ENCODE data around the gene FHOD3. TPM values are rescaled to one million over a fixed set of nuclear protein-coding genes. Genes with fewer than 3 reads are reported as not detected.

The FHOD3 gene
- total and polyA plus RNA-seq, 2 experiments from 2014 or later = 2.7 to 8.7 TPM

- no peak overlapping the region for H3K4me3 ChIP-seq
- Mint-ChIP-seq H3K27ac (no peak overlapping the region), H3K4me1 (peaks cover 11% of the 10 kb centered on the region), H3K27me3 (ENCODE audit: insufficient read depth, low read depth, poor library complexity) (peaks cover 4% of the 10 kb centered on the region), H3K9me3 (no peaks in the 10 kb centered on the region), H3K4me3 (no peak overlapping the region), H3K36me3 (ENCODE audit: low read depth) (no peaks in the 10 kb centered on the region)
- H4K20me1 ChIP-seq (replicated peaks; ENCODE audit: insufficient read depth) = no peaks in the 10 kb centered on the region
- no peaks in the 10 kb centered on the region for H3K79me2 ChIP-seq (replicated peaks; ENCODE audit: insufficient read depth)
- no peaks in the 10 kb centered on the region for H3F3A ChIP-seq (replicated peaks; ENCODE audit: low read depth)
- DNase-seq (ENCODE audit: low spot score) = no peak
- H2AFZ ChIP-seq = no peak overlapping the region
- no peaks in the 10 kb centered on the region for H3K36me3 ChIP-seq (ENCODE audit: insufficient read depth)
- ATAC-seq = no peak
- no peak overlapping the region for H3K27ac ChIP-seq (ENCODE audit: low read depth)
- no peak for TF ChIP-seq ZNF331 (CRISPR knock-in tag; IDR thresholded peaks at IDR 0.05; ENCODE audit: low read depth)
- TF ChIP-seq STAT1 (IDR thresholded peaks at IDR 0.05; ENCODE audit: unreplicated experiment) = no peak
- no peak for TF ChIP-seq EZH2 (IDR thresholded peaks at IDR 0.05; ENCODE audit: low read depth, unreplicated experiment)
- TF ChIP-seq ZNF462 (CRISPR knock-in tag; IDR thresholded peaks at IDR 0.05) = no peak
- TF ChIP-seq REST (IDR thresholded peaks at IDR 0.05; ENCODE audit: unreplicated experiment) = no peak
- no peak for TF ChIP-seq NANOG (IDR thresholded peaks at IDR 0.05; ENCODE audit: borderline replicate concordance)
- TF ChIP-seq EZH2phosphoT487 (IDR thresholded peaks at IDR 0.05; ENCODE audit: unreplicated experiment) = no peak
- TF ChIP-seq JUNB (IDR thresholded peaks at IDR 0.05; ENCODE audit: unreplicated experiment) = no peak
- TF ChIP-seq CTCF (conservative IDR thresholded peaks at IDR 0.05; ENCODE audit: low read depth in 2 of 2) = no peak
- no peak for TF ChIP-seq POLR2AphosphoS5 (IDR thresholded peaks at IDR 0.05; ENCODE audit: low read depth)
- no peak for TF ChIP-seq ETS1 (IDR thresholded peaks at IDR 0.05)
- no peak for TF ChIP-seq CREB1 (CRISPR knock-in tag; IDR thresholded peaks at IDR 0.05; ENCODE audit: low read depth)
- no peaks in the 10 kb centered on the region for H3K27me3 ChIP-seq (ENCODE audit: insufficient read depth)
- no peak overlapping the region for H3K4me2 ChIP-seq
- H3K4me1 ChIP-seq (ENCODE audit: insufficient read depth) = 0 out of 2 replicates have a peak, but pooled peaks cover 6% of the 10 kb centered on the region
- no peaks in the 10 kb centered on the region for H3K9me2 ChIP-seq (ENCODE audit: insufficient read depth)
Measured at GRCh38 chr18:36769172-36769571, 471.7 kb downstream of the FHOD3 start.
